ENCODE results near the gene TRAPPC3. TPM values are rescaled to one million over a fixed set of nuclear protein-coding genes. Genes with fewer than 3 reads are reported as not detected.

Gene TRAPPC3
- total RNA-seq, 1 experiment from 2014 or later, result 64.6 TPM

GRCh38 chr1:36170643-36171412 lies 21.5 kb upstream of the TRAPPC3 start:
- TF ChIP-seq ATF3 (IDR thresholded peaks at IDR 0.05) (no peak), ZBTB33 (IDR thresholded peaks at IDR 0.05; ENCODE audit: extremely low read depth, insufficient replicate concordance, low read length) (no peak), EZH2 (IDR thresholded peaks at IDR 0.05) (no peak), CTCF (IDR thresholded peaks at IDR 0.05 in 2 of 3, conservative IDR thresholded peaks at IDR 0.05 in 1 of 3; ENCODE audit: borderline replicate concordance in 1 of 3, insufficient read depth in 1 of 3, low read depth in 2 of 3, low read length in 2 of 3) (no peak), REST (IDR thresholded peaks at IDR 0.05; ENCODE audit: low read depth) (no peak), SP1 (IDR thresholded peaks at IDR 0.05; ENCODE audit: low read depth) (no peak), SIN3A (IDR thresholded peaks at IDR 0.05; ENCODE audit: low read depth) (no peak), CBX3 (IDR thresholded peaks at IDR 0.05; ENCODE audit: low read depth) (no peak), JUND (IDR thresholded peaks at IDR 0.05) (no peak), POLR2AphosphoS5 (IDR thresholded peaks at IDR 0.05; ENCODE audit: low read depth, low read length) (no peak), EGR1 (IDR thresholded peaks at IDR 0.05; ENCODE audit: low read depth) (no peak), ZNF274 (IDR thresholded peaks at IDR 0.05; ENCODE audit: low read depth, low read length) (no peak), TCF7L2 (IDR thresholded peaks at IDR 0.05; ENCODE audit: borderline replicate concordance, extremely low read depth, insufficient read depth, insufficient read length) (no peak), CEBPB (IDR thresholded peaks at IDR 0.05; ENCODE audit: low read depth) (no peak), YY1 (IDR thresholded peaks at IDR 0.05; ENCODE audit: extremely low read depth, insufficient replicate concordance, low read depth, low read length) (no peak), POLR2A (IDR thresholded peaks at IDR 0.05; ENCODE audit: borderline replicate concordance, extremely low read depth, insufficient read depth, insufficient read length) (no peak), FOSL1 (IDR thresholded peaks at IDR 0.05; ENCODE audit: low read depth) (no peak), ELF1 (IDR thresholded peaks at IDR 0.05; ENCODE audit: borderline replicate concordance, low read depth) (no peak), EZH2phosphoT487 (IDR thresholded peaks at IDR 0.05; ENCODE audit: borderline replicate concordance) (no peak)
- H3K27me3 ChIP-seq (ENCODE audit: insufficient read depth, low read length), result no peaks in the 10 kb centered on the region
- no peaks in the 10 kb centered on the region for H4K20me1 ChIP-seq (ENCODE audit: insufficient read depth)
- H3K9me3 ChIP-seq (ENCODE audit: control insufficient read depth in 1 of 2, insufficient read depth in 1 of 2, low read depth in 1 of 2, low read length in 2 of 2), result no peaks in the 10 kb centered on the region
- no peak overlapping the region for H2AFZ ChIP-seq (ENCODE audit: low read depth, low read length, poor library complexity, severe bottlenecking)
- ChIA-PET CTCF (interaction anchor here (1.5 to 1.6 kb wide), 2 partner anchors 18 to 115 kb away, joined by 5 to 7 read pairs; no protein-coding TSS in a partner anchor), POLR2A (no interaction called here), RAD21 (ENCODE audit: low non-redundant PET in 1 of 2, low total read pairs in 2 of 2, uncharacterized antibody in 2 of 2, unreplicated experiment in 2 of 2) (no interaction called here)
- no peak overlapping the region for H3K4me3 ChIP-seq (replicated peaks in 1 of 2; ENCODE audit: low read depth in 1 of 2, low read length in 2 of 2)
- no peak overlapping the region for H3K4me2 ChIP-seq (ENCODE audit: low read length)
- DNase-seq (ENCODE audit: low read depth, low spot score) (no peak), ATAC-seq (no peak)
- no peak overlapping the region for H3K9ac ChIP-seq (ENCODE audit: low read length)
- H3K79me2 ChIP-seq (ENCODE audit: insufficient read depth, low read length), result peaks cover 38% of the 10 kb centered on the region
- H3K4me1 ChIP-seq (ENCODE audit: control insufficient read depth in 1 of 2, insufficient read depth in 2 of 2, low read length in 2 of 2), result peaks cover 2 to 17% of the 10 kb centered on the region in 2 experiments; a peak in 2 of 4 replicates
- intact Hi-C loops (cut with micrococcal nuclease), result no loop called here
- peaks cover 36 to 46% of the 10 kb centered on the region in 2 experiments for H3K36me3 ChIP-seq (ENCODE audit: control insufficient read depth in 1 of 2, insufficient read depth in 2 of 2, low read length in 2 of 2)
- H3K9me2 ChIP-seq (ENCODE audit: insufficient read depth), result no peaks in the 10 kb centered on the region
- no peak overlapping the region for H3K27ac ChIP-seq (ENCODE audit: low read depth, low read length)
- BruUV-seq (replicated peaks), result no TSS peak
